HG03159 (cell line): ENCODE measurements around the gene RAPGEF1.
"Not testable (repeated sequence)": the region's sequence is repeated elsewhere in the genome, so short reads cannot be mapped to it uniquely, and the experiment has no call there.

Experiments
- ATAC-seq: cut with Tn5 transposase; IDR thresholded peaks from one replicate; pipeline ENCODE4 v1.9.1; 2021; ENCODE audit warnings: mild to moderate bottlenecking, moderate library complexity; ENCODE audit not compliant: unreplicated experiment

Gene RAPGEF1

GRCh38 chr9:131575946-131576853, 163.7 kb downstream of the RAPGEF1 start:
- ATAC-seq = no peak

GRCh38 chr9:131574730-131575640, 164.9 kb downstream of the RAPGEF1 start:
- no peak for ATAC-seq

GRCh38 chr9:131567910-131568309, 172.0 kb downstream of the RAPGEF1 start:
- no peak for ATAC-seq

- ATAC-seq = no peak
Observed at GRCh38 chr9:131566158-131566557, 173.7 kb downstream of the RAPGEF1 start.

- ATAC-seq = no peak
Observed at GRCh38 chr9:131565369-131565768, 174.5 kb downstream of the RAPGEF1 start.

GRCh38 chr9:131562032-131562959, 177.6 kb downstream of the RAPGEF1 start:
- no peak for ATAC-seq

GRCh38 chr9:131559421-131560000, 180.4 kb downstream of the RAPGEF1 start:
- no peak for ATAC-seq

- ATAC-seq = no peak
Observed at GRCh38 chr9:131557855-131558548, 181.9 kb downstream of the RAPGEF1 start.

GRCh38 chr9:131555841-131556673, 183.8 kb downstream of the RAPGEF1 start:
- no peak for ATAC-seq

- ATAC-seq = no peak
Observed at GRCh38 chr9:131554843-131555351, 185.0 kb downstream of the RAPGEF1 start.

- ATAC-seq = no peak
Observed at GRCh38 chr9:131554087-131554842, 185.6 kb downstream of the RAPGEF1 start.

GRCh38 chr9:131552030-131552429, 187.8 kb downstream of the RAPGEF1 start:
- no peak for ATAC-seq

- ATAC-seq = not testable (repeated sequence)
Observed at GRCh38 chr9:131550465-131550864, 189.4 kb downstream of the RAPGEF1 start.

GRCh38 chr9:131549186-131549585, 190.7 kb downstream of the RAPGEF1 start:
- not testable (repeated sequence) for ATAC-seq

GRCh38 chr9:131546336-131547084, 193.4 kb downstream of the RAPGEF1 start:
- no peak for ATAC-seq

- ATAC-seq = no peak
Observed at GRCh38 chr9:131545786-131546335, 194.0 kb downstream of the RAPGEF1 start.
